RWPE1 (cell line): ENCODE data around the gene FCSK.

Experiments used
- CTCF ChIA-PET: fragments of 350-600 bp; sonication (Branson Sonifier 250); formaldehyde crosslinking; extraction: SDS; loops from one replicate; lab custom pipeline; 2021; lab: Yijun Ruan, JAX
- POLR2A ChIA-PET: fragments of 400-600 bp; formaldehyde crosslinking; extraction: SDS; loops from one replicate; lab custom pipeline; 2020; ENCODE audit warnings: antibody characterized with exemption; ENCODE audit not compliant: low non-redundant PET; lab: Yijun Ruan, JAX
- DNase-seq: peaks from one replicate; pipeline ENCODE4 v3.0.0; 2012; ENCODE audit warnings: low spot score
- H3K27ac ChIP-seq: fragments of 450-650 bp; 2 replicates; pipeline ENCODE4 v1.5.1; 2017
- TF ChIP-seq, protein P1 (sequence below): fragments of 450-650 bp; conservative IDR thresholded peaks from 2 replicates; pipeline ENCODE4 v1.5.1; 2017; ENCODE audit warnings: low read depth, mild to moderate bottlenecking

Gene FCSK

DNA sequence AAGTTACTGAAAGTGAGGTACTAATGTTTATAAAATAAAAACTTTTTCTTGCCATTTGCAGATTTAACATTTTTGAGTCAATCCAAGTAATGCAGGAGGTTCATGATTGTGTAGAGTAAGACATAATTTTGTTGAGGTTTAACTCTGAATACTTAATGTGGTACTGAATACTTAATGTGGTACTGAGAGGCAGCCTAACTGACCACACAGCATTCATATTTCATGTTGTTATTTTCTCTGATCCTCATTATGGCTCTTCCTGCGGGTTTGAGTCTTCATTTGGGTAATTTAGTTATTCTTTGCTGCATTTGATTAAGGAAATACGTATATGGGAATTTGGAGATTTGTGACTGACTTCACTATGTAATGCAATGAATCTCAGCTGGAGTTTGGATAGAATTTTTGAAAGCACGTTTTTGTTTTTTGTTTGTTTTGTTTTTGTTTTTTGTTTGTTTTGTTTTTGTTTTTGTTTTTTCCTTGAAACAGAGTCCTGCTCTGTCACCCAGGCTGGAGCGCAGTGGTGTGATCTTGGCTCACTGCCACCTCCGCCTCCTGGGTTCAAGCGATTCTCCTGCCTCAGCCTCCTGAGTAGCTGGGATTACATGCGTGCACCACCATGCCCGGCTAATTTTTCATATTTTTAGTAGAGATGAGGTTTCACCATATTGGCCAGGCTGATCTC lies 73.1 kb downstream of the FCSK start:
- CTCF ChIA-PET = no interaction called here
- TF ChIP-seq, protein P1, sequence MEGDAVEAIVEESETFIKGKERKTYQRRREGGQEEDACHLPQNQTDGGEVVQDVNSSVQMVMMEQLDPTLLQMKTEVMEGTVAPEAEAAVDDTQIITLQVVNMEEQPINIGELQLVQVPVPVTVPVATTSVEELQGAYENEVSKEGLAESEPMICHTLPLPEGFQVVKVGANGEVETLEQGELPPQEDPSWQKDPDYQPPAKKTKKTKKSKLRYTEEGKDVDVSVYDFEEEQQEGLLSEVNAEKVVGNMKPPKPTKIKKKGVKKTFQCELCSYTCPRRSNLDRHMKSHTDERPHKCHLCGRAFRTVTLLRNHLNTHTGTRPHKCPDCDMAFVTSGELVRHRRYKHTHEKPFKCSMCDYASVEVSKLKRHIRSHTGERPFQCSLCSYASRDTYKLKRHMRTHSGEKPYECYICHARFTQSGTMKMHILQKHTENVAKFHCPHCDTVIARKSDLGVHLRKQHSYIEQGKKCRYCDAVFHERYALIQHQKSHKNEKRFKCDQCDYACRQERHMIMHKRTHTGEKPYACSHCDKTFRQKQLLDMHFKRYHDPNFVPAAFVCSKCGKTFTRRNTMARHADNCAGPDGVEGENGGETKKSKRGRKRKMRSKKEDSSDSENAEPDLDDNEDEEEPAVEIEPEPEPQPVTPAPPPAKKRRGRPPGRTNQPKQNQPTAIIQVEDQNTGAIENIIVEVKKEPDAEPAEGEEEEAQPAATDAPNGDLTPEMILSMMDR = no peak
- no peak for DNase-seq
- POLR2A ChIA-PET = no interaction called here
- H3K27ac ChIP-seq = no peak overlapping the region; the same call in 1 of the 2 replicates

DNA sequence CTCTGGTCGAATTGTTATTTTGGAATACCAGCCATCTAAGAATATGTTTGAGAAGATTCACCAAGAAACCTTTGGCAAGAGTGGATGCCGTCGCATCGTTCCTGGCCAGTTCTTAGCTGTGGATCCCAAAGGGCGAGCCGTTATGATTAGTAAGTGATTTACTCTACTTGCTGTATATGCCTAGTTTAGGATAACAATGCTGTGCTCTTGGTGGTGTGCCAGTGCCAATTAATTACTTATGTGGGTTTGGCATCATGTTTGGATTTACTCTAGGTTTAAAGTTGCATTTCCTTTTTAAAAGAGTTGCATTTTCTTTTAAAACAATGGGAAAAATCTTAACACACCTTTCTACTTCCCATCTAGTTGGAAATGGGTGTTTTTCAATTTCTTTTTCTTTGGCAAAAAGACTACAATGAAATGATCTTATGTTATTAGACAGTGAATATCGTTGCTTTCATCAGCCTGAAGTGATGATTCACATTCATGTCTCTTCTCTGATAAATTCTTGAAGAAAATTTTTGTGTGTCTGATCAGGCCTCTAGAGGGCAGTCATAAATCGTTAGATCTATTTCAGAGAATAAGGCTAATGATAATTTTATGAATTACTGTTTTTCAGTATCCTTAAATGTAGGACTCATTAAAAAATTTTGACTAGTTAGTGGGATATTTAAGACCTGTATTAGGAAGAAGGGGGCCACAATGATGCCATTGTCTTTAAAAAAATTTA lies 74.8 kb downstream of the FCSK start:
- ChIA-PET POLR2A (no interaction called here), CTCF (no interaction called here)
- peak; percentile 48 for DNase-seq
- H3K27ac ChIP-seq = peak overlapping the region; percentile 43; the same call in 1 of the 2 replicates
- TF ChIP-seq, protein P1 = peak; percentile 63
